H1 (cell line): ENCODE measurements around the gene COL8A2. TPM values are rescaled to one million over a fixed set of nuclear protein-coding genes. Genes with fewer than 3 reads are reported as not detected.

Source experiments
- CTCF ChIA-PET: fragments of 300-600 bp; sonication (Branson Sonifier 250); formaldehyde crosslinking; loops from one replicate; lab custom pipeline; 2021; ENCODE audit not compliant: partially characterized antibody; lab: Charles Lee
- POLR2A ChIA-PET: fragments of 300-600 bp; sonication (Branson Sonifier 250); formaldehyde crosslinking; loops from one replicate; lab custom pipeline; 2021; ENCODE audit warnings: inconsistent platforms; ENCODE audit not compliant: partially characterized antibody; lab: Charles Lee
- DNase-seq, 2 experiments: peaks; one replicate each; pipeline versions ENCODE4 v3.0.0 to v3.0.0-alpha.2; 2010 to 2022; ENCODE audit warnings: low spot score in 2 of 2, low read depth in 1 of 2, mixed read lengths in 1 of 2
- FAIRE-seq: peaks from 2 replicates; lab custom pipeline; 2011; peaks lifted over from hg19 to GRCh38; lab: Jason Lieb, UNC
- H2AFZ ChIP-seq: 2 replicates; pipeline ENCODE4 v1.8.1; 2012; ENCODE audit warnings: low read length, inconsistent platforms
- H2AK5ac ChIP-seq: 2 replicates; pipeline ENCODE4 v1.6.1; 2013; ENCODE audit warnings: low read depth, low read length
- H2BK120ac ChIP-seq: replicated peaks from 2 replicates; pipeline ENCODE3; 2013; ENCODE audit warnings: low read depth, low read length, inconsistent platforms
- H2BK12ac ChIP-seq: 2 replicates; pipeline ENCODE4 v1.6.1; 2013; ENCODE audit warnings: low read depth, low read length
- H2BK15ac ChIP-seq: 2 replicates; pipeline ENCODE4 v1.6.1; 2013; ENCODE audit warnings: low read length
- H2BK20ac ChIP-seq: 2 replicates; pipeline ENCODE4 v1.6.1; 2013; ENCODE audit warnings: low read length
- H2BK5ac ChIP-seq: 2 replicates; pipeline ENCODE4 v1.6.1; 2013; ENCODE audit warnings: low read depth, low read length
- H3K14ac ChIP-seq: 2 replicates; pipeline ENCODE4 v1.6.1; 2013; ENCODE audit warnings: inconsistent platforms; ENCODE audit not compliant: insufficient read length
- H3K18ac ChIP-seq: 2 replicates; pipeline ENCODE4 v1.6.1; 2013; ENCODE audit warnings: low read length; ENCODE audit errors: extremely low read depth
- H3K23ac ChIP-seq: 2 replicates; pipeline ENCODE4 v1.6.1; 2013; ENCODE audit warnings: inconsistent platforms; ENCODE audit not compliant: insufficient read length
- H3K23me2 ChIP-seq: 2 replicates; pipeline ENCODE4 v1.6.1; 2013; ENCODE audit warnings: low read depth, low read length
- H3K27ac ChIP-seq: 2 replicates; pipeline ENCODE4 v1.6.1; 2011; ENCODE audit warnings: low read depth, low read length, inconsistent platforms
- H3K27me3 ChIP-seq, 4 experiments: replicated peaks in 1 of 4; 1 replicate in 1 of 4; 2 replicates in 3 of 4; pipeline versions ENCODE4 v1.6.1 to v1.8.1; 2011 to 2013; ENCODE audit warnings: low read length in 3 of 4, mild to moderate bottlenecking in 3 of 4, inconsistent platforms in 2 of 4, mixed read lengths in 2 of 4, moderate library complexity in 1 of 4; ENCODE audit not compliant: control insufficient read depth in 3 of 4, insufficient read depth in 3 of 4; ENCODE audit errors: extremely low read depth in 1 of 4
- H3K36me3 ChIP-seq, 4 experiments: 2 replicates each; pipeline versions ENCODE4 v1.6.1 to v1.8.1; 2011 to 2013; ENCODE audit warnings: mild to moderate bottlenecking in 4 of 4, low read length in 3 of 4, moderate library complexity in 2 of 4, control low read depth in 1 of 4, inconsistent platforms in 1 of 4; ENCODE audit not compliant: insufficient read depth in 4 of 4, control insufficient read depth in 2 of 4
- H3K4ac ChIP-seq: replicated peaks from 2 replicates; pipeline ENCODE3; 2013; ENCODE audit warnings: low read length, low read depth, mixed read lengths, inconsistent platforms; ENCODE audit not compliant: insufficient read length
- H3K4me1 ChIP-seq, 4 experiments: replicated peaks in 1 of 4; 1 replicate in 1 of 4; 2 replicates in 3 of 4; pipeline versions ENCODE4 v1.6.1 to v1.8.1; 2011 to 2013; ENCODE audit warnings: low read length in 3 of 4, inconsistent platforms in 2 of 4, mixed read lengths in 1 of 4; ENCODE audit not compliant: insufficient read depth in 4 of 4, control insufficient read depth in 3 of 4
- H3K4me2 ChIP-seq, 2 experiments: 2 replicates each; pipeline versions ENCODE4 v1.6.1 to v1.8.1; 2011 to 2013; ENCODE audit warnings: low read depth in 2 of 2, low read length in 2 of 2, control low read depth in 1 of 2, inconsistent platforms in 1 of 2, mild to moderate bottlenecking in 1 of 2; ENCODE audit not compliant: insufficient read depth in 1 of 2
- H3K4me3 ChIP-seq, 4 experiments: fragments of 200-600, 300-600 bp in 1 of 4; sonication (generic), shearing (Covaris generic), sonication (Bioruptor Twin) in 1 of 4; 2 replicates each; pipeline versions ENCODE4 v1.5.1 to v1.8.1; 2011 to 2016; ENCODE audit warnings: low read length in 4 of 4, low read depth in 3 of 4, control low read depth in 2 of 4, inconsistent platforms in 2 of 4, mild to moderate bottlenecking in 2 of 4, mixed read lengths in 1 of 4, moderate library complexity in 1 of 4; ENCODE audit not compliant: insufficient read depth in 2 of 4; ENCODE audit errors: extremely low read depth in 1 of 4
- H3K56ac ChIP-seq: replicated peaks from 2 replicates; pipeline ENCODE3; 2013; ENCODE audit warnings: low read depth, mild to moderate bottlenecking, mixed read lengths, low read length, inconsistent platforms; ENCODE audit not compliant: insufficient read length
- H3K79me1 ChIP-seq: 2 replicates; pipeline ENCODE4 v1.6.1; 2013; ENCODE audit warnings: low read depth, low read length, control low read depth
- H3K79me2 ChIP-seq, 2 experiments: 2 replicates each; pipeline versions ENCODE4 v1.6.1 to v1.8.1; 2012 to 2013; ENCODE audit warnings: low read length in 2 of 2, mild to moderate bottlenecking in 2 of 2, inconsistent platforms in 1 of 2; ENCODE audit not compliant: insufficient read depth in 2 of 2, control insufficient read depth in 1 of 2
- H3K9ac ChIP-seq, 4 experiments: replicated peaks in 1 of 4; 1 replicate in 1 of 4; 2 replicates in 3 of 4; pipeline versions ENCODE4 v1.6.1 to v1.8.1; 2011 to 2013; ENCODE audit warnings: low read depth in 3 of 4, low read length in 3 of 4, control low read depth in 2 of 4, mild to moderate bottlenecking in 2 of 4, moderate library complexity in 2 of 4, inconsistent platforms in 1 of 4; ENCODE audit errors: extremely low read depth in 1 of 4
- H3K9me3 ChIP-seq, 2 experiments: 2 replicates each; pipeline versions ENCODE4 v1.6.1 to v1.8.1; 2012 to 2013; ENCODE audit warnings: mild to moderate bottlenecking in 2 of 2, moderate library complexity in 2 of 2, control low read depth in 1 of 2, inconsistent platforms in 1 of 2, low read depth in 1 of 2, low read length in 1 of 2, mixed read lengths in 1 of 2; ENCODE audit not compliant: insufficient read depth in 2 of 2
- H4K20me1 ChIP-seq, 2 experiments: replicated peaks in 1 of 2; 2 replicates each; pipeline versions ENCODE3 to v1.8.1; 2011 to 2013; ENCODE audit warnings: inconsistent platforms in 2 of 2, low read length in 2 of 2, mild to moderate bottlenecking in 1 of 2; ENCODE audit not compliant: insufficient read depth in 2 of 2, control insufficient read depth in 1 of 2
- H4K5ac ChIP-seq: 2 replicates; pipeline ENCODE4 v1.6.1; 2013; ENCODE audit warnings: low read length, low read depth, mixed read lengths, inconsistent platforms; ENCODE audit not compliant: insufficient read length
- H4K8ac ChIP-seq: 2 replicates; pipeline ENCODE4 v1.8.0; 2013; ENCODE audit warnings: mild to moderate bottlenecking, moderate library complexity, low read length, inconsistent platforms; ENCODE audit not compliant: insufficient read depth; ENCODE audit errors: extremely low read depth
- H4K91ac ChIP-seq: replicated peaks from 2 replicates; pipeline ENCODE3; 2013; ENCODE audit warnings: low read length, mixed read lengths, inconsistent platforms; ENCODE audit not compliant: insufficient read length
- CBX8 ChIP-seq: fragments of 300-800, 300-1000 bp; sonication (generic); IDR thresholded peaks from 2 replicates; pipeline ENCODE4 v1.7.1; 2016; ENCODE audit warnings: low read depth, low read length, borderline replicate concordance
- CHD1 ChIP-seq: IDR thresholded peaks from 2 replicates; pipeline ENCODE4 v1.6.1; 2012; ENCODE audit warnings: low read depth, low read length, improper control_type of control experiment
- CREB1 ChIP-seq: IDR thresholded peaks from 2 replicates; pipeline ENCODE4 v1.6.1; 2012; ENCODE audit warnings: inconsistent platforms
- CTBP2 ChIP-seq: IDR thresholded peaks from 2 replicates; pipeline ENCODE4 v1.7.0; 2011; ENCODE audit warnings: borderline replicate concordance, mild to moderate bottlenecking, moderate library complexity, mixed read lengths, low read length; ENCODE audit not compliant: insufficient read depth, insufficient read length
- E2F6 ChIP-seq: IDR thresholded peaks from 2 replicates; pipeline ENCODE4 v1.6.1; 2012; ENCODE audit warnings: inconsistent platforms
- JUN ChIP-seq: IDR thresholded peaks from 2 replicates; pipeline ENCODE4 v1.6.1; 2011; ENCODE audit warnings: low read depth, mild to moderate bottlenecking, improper control_type of control experiment, low read length
- JUND ChIP-seq: IDR thresholded peaks from 2 replicates; pipeline ENCODE4 v1.6.1; 2011; ENCODE audit warnings: mild to moderate bottlenecking, improper control_type of control experiment, low read length
- POLR2AphosphoS5 ChIP-seq: IDR thresholded peaks from 2 replicates; pipeline ENCODE4 v1.6.1; 2011; ENCODE audit warnings: low read depth, low read length
- RBBP5 ChIP-seq: IDR thresholded peaks from 2 replicates; pipeline ENCODE4 v1.7.1; 2012; ENCODE audit warnings: low read depth, mild to moderate bottlenecking, inconsistent platforms, low read length, moderate library complexity, borderline replicate concordance
- RFX5 ChIP-seq: IDR thresholded peaks from 2 replicates; pipeline ENCODE4 v1.6.1; 2011; ENCODE audit warnings: low read depth, low read length, improper control_type of control experiment, borderline replicate concordance
- RXRA ChIP-seq: IDR thresholded peaks from 2 replicates; pipeline ENCODE4 v1.6.1; 2011; ENCODE audit warnings: low read depth, mild to moderate bottlenecking, low read length, moderate library complexity; ENCODE audit not compliant: insufficient read depth
- SIX5 ChIP-seq: IDR thresholded peaks from 2 replicates; pipeline ENCODE4 v1.6.1; 2011; ENCODE audit warnings: mild to moderate bottlenecking, low read depth, low read length
- TAF7 ChIP-seq: optimal IDR thresholded peaks from 2 replicates; pipeline ENCODE3; 2011; ENCODE audit warnings: low read depth, mild to moderate bottlenecking, inconsistent platforms, low read length, moderate library complexity, borderline replicate concordance
- TCF12 ChIP-seq: IDR thresholded peaks from 2 replicates; pipeline ENCODE4 v1.6.1; 2011; ENCODE audit warnings: low read depth, mild to moderate bottlenecking, low read length
- WGBS, 2 experiments: shearing (Covaris generic) in 1 of 2; methylation state at CpG; one replicate each; pipeline versions ENCODE4 v1.1.6 to v1.1.7; 2013 to 2015; ENCODE audit warnings: low lambda C conversion rate in 2 of 2, mixed read lengths in 2 of 2, inconsistent platforms in 1 of 2, low coverage in 1 of 2, missing lambda C conversion rate in 1 of 2; ENCODE audit not compliant: insufficient replicate concordance in 2 of 2, insufficient coverage in 1 of 2, insufficient read length in 1 of 2; ENCODE audit errors: extremely low coverage in 1 of 2, missing lambda C conversion rate in 1 of 2; 5-methylcytosine and 5-hydroxymethylcytosine counted together
- polyA plus RNA-seq, 7 experiments: library from polyadenylated mRNA; depleted of rRNA in 3 of 7; stranded (reverse) in 5 of 7; unstranded in 2 of 7; fragments of >200 nt in 5 of 7; fragments of 200-250 nt in 2 of 7; gene quantifications; 1 replicate in 5 of 7; 2 replicates in 1 of 7; 4 replicates in 1 of 7; pipeline versions ENCODE4 v1.2.1 to v1.2.3, GENCODE V29; 2011 to 2013; ENCODE audit warnings: missing spikeins in 2 of 7, mixed read lengths in 2 of 7
- total RNA-seq: library from RNA; stranded (reverse); fragmentation: NEBNext Ultra II Directional; extraction: Animal tissue kit (Norgen Biotek cat#: 25700); gene quantifications from 2 replicates; pipeline ENCODE4 v1.2.1, GENCODE V29; 2021

The COL8A2 gene
- total and polyA plus RNA-seq, 2 of the 8 experiments (the other 6 are each of a cell fraction or from before 2014, with no cell fraction given), result 2.1 to 2.8 TPM

- Histone ChIP-seq H4K5ac (no peak overlapping the region), H3K9ac (no peak overlapping the region), H2BK20ac (no peak overlapping the region), H3K18ac (no peak overlapping the region), H2BK12ac (no peak overlapping the region), H4K20me1 (peaks cover 0 to 31% of the 10 kb centered on the region in 2 experiments), H2AFZ (no peak overlapping the region), H3K79me1 (peaks cover 5% of the 10 kb centered on the region; the same call in 1 of the 2 replicates), H3K56ac (no peak overlapping the region), H3K9me3 (no peaks in the 10 kb centered on the region), H3K4ac (no peak overlapping the region), H4K8ac (no peak overlapping the region), H4K91ac (no peak overlapping the region), H3K4me2 (no peak overlapping the region), H2BK15ac (no peak overlapping the region), H3K4me3 (no peak overlapping the region), H3K23ac (no peak overlapping the region), H3K79me2 (peaks cover 0 to 23% of the 10 kb centered on the region in 2 experiments; a peak in 3 of 4 replicates), H2BK5ac (no peak overlapping the region), H2AK5ac (no peak overlapping the region), H3K36me3 (0 out of 8 replicates have a peak, but pooled peaks cover 0 to 1% (median 0%) of the 10 kb centered on the region in 4 experiments), H3K23me2 (no peaks in the 10 kb centered on the region), H3K4me1 (peaks cover 0 to 7% (median 5%) of the 10 kb centered on the region in 4 experiments; a peak in 6 of 7 replicates), H3K14ac (no peak overlapping the region), H3K27me3 (no peaks in the 10 kb centered on the region), H3K27ac (no peak overlapping the region), H2BK120ac (no peak overlapping the region)
- 60% methylated on average over 4 of the region's 4 CpGs; no CpG with 5 or more reads in 1 of the 2 experiments for WGBS, 2 experiments
- ChIA-PET CTCF (interaction anchor here (0.6 to 17.6 kb wide), 6 partner anchors 10 to 1527 kb away, joined by 3 to 233 read pairs (median 9); partner anchors contain the start of genes MAP7D1 and TRAPPC3), POLR2A (interaction anchor here (0.8 kb wide), 1 partner anchor 10 kb away, joined by 4 read pairs; no protein-coding TSS in a partner anchor)
- no peak for DNase-seq
- FAIRE-seq, result no peak
- TF ChIP-seq CREB1 (no peak), CHD1 (no peak), RFX5 (no peak), TCF12 (no peak), CBX8 (no peak), POLR2AphosphoS5 (no peak), TAF7 (no peak), SIX5 (no peak), JUND (no peak), JUN (no peak), RBBP5 (no peak), CTBP2 (no peak), E2F6 (no peak), RXRA (no peak)
Measured at GRCh38 chr1:36166136-36166535, 41.1 kb upstream of the COL8A2 start.
